NCI-H460 (cell line): Measurements from ENCODE around the gene SSX7. TPM values are rescaled to one million over a fixed set of nuclear protein-coding genes. Genes with fewer than 3 reads are reported as not detected.
"Not testable (repeated sequence)": the region's sequence is repeated elsewhere in the genome, so short reads cannot be mapped to it uniquely, and the experiment has no call there.

Experiments
- DNase-seq: peaks from one replicate; pipeline ENCODE4 v3.0.0-alpha.2; 2016; ENCODE audit warnings: low read depth; ENCODE audit errors: extremely low read depth
- polyA plus RNA-seq: library from polyadenylated mRNA; depleted of rRNA; stranded (reverse); fragments of >200 nt; gene quantifications from 2 replicates; pipeline ENCODE4 v1.2.3, GENCODE V29; 2014; cell fraction: nucleus; rRNA removed
- small RNA-seq, 2 experiments: library from RNA; depleted of rRNA; stranded (forward); fragments of <200 nt; gene quantifications; one replicate each; pipeline ENCODE3, GENCODE V24; 2014
- total RNA-seq: library from RNA; depleted of rRNA; stranded (reverse); fragments of >200 nt; shearing (Covaris generic); gene quantifications from 2 replicates; pipeline ENCODE4 v1.2.3, GENCODE V29; 2014; rRNA removed

Gene SSX7, protein sequence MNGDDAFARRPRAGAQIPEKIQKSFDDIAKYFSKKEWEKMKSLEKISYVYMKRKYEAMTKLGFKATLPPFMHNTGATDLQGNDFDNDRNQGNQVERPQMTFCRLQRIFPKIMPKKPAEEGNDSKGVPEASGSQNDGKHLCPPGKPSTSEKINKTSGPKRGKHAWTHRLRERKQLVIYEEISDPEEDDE
- not detected in 2 replicates for total RNA-seq
- polyA plus RNA-seq = not detected in 2 replicates

DNA sequence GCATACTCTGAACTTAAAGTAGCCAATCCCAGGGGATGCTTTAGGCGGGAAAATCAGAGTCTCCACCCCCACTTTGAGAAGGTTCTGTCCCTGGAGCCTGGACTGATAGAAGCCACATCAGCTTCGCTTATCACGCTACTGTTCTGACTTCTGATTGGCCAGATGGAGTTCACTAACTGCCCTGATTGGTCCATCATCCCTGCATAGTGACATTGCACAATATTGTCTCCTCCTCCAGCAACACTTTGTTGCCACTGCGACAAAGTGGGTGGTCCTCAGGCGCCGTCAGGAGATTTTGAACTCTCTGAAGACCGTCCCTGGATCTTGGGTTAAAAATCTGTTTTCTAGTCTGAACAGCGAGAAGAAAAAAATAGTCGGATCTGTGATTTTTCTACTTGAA, at the start of gene SSX7:
SSX7 (minus strand) TSS at position 101 of the 400 bp plus-strand sequence. CDS start 1,428 bp downstream, outside the sequence.
- DNase-seq = not testable (repeated sequence)

DNA sequence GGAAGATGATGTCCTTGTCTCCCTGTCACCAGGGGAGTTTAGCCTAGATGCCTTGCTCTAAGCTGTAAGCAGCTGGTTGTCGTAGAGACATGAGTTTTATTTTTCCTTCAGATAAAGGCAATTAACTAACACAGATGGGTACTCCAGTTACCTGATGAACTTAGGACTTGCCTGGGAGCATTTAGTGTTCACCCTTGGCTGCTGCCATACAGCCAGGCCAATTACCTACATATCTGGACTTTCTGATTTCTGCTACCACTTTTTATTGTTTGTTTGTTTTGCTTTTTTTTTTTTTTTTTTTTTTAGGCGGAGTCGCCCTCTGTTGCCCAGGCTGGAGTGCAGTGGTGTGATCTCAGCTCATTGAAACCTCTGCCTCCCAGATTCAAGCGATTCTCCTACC, 37.3 kb upstream of the SSX7 start:
- DNase-seq = not testable (repeated sequence)

DNA sequence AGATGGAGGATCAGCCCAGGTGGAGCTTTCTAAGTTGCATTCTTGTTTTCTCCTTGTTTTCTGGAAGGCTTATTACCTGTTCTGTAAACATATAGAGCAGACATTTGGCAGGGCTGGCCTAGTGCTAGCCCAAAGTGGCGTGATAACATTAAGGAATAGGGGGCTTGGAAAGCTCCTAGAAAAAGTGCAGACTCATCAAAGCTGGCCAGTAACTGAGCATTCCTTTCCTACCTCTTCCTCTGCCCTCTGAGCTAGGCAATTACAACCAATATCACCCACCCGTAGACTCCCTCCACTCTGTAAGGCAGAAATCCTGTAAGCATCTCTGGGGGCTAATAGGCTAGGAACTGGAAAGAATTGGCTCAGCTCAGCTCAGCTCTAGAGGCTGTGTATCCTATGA, 7.5 kb upstream of the SSX7 start:
- DNase-seq = not testable (repeated sequence)

DNA sequence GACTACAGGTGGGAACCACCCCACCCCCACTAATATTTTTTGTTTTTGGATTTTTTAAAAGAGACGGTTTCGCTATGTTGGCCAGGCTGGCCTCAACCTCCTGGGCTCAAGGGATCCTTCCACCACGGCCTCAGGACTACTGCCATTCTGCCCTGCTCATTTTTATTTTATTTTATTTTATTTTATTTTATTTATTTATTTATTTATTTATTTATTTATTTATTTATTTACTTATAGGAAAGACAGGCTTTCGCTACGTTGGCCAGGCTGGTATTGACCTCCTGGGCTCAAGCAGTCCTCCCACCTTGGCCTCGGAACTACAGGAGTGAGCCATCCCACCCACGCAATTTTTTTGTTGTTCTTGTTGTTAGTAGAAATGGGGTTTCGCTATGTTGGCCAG, 775 bp upstream of the SSX7 start:
- DNase-seq = not testable (repeated sequence)

DNA sequence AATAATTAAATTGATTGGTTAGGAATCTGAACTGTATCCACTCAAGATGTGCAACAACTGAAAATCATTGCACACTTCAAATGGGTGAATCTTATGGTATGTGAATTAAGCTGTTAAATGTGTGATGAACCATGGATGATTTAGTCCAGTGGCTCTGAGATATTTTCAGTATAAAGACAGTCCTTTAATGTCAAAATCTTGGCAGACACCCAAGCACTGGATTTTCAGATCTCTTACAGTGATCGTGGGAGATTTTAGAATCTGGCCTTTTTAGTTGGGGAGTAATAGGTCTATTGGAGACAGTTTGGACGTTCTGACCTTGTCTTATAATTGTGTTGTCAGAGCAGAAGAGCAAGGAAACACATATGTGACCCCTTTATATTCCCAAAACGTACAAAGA, 4.0 kb downstream of the SSX7 start:
- DNase-seq = not testable (repeated sequence)

DNA sequence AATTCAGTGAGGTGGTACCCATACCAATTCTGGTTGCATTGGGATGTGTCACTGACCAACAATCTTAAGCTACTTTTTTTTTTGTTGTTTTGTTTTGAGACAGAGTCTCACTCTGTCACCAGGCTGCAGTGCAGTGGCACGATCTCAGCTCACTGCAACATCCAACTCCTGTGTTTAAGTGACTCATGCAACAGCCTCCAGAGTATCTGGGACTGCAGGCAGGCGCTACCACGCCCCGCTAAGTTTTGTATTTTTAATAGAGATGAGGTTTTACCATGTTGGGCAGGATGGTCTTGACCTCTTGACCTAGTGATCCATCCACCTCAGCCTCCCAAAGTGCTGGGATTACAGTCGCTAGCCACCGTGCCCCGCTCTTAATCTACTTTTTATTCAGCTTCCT, 5.7 kb downstream of the SSX7 start:
- DNase-seq = not testable (repeated sequence)

DNA sequence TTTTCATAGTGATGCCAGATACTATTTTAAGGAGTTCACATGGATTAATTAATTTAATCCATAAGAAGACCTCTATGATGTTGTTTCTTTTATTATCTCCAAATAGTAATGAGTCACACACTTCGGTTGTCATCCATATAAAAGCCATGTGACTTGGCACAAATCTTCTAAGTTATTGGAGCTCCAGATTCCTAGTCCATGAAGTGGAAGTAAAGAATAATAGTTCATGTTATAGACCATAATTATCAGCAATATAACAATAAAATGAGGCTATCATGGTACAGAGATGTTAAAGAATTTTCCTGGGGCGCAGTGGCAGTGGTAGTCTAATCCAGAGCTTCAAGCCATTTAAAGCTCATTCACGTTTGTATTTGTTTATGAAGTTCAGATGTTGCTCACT, 26.2 kb downstream of the SSX7 start:
- not testable (repeated sequence) for DNase-seq

DNA sequence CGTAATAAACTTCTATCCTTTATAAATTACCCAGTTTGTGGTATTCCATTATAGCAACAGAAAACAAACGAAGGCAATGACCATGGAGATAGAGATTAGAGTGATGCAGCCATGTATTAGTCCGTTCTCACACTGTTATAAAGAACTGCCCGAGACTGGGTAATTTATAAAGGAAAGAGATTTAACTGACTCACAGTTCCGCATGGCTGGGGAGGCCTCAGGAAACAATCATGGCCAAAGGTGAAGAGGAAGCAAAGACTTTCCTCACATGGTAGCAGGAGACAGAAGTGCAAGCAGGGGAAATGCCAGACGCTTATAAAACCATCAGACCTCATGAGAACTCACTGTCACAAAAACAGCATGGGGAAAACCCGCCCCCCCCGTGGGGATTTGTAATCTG, 34.0 kb downstream of the SSX7 start:
- DNase-seq = not testable (repeated sequence)

DNA sequence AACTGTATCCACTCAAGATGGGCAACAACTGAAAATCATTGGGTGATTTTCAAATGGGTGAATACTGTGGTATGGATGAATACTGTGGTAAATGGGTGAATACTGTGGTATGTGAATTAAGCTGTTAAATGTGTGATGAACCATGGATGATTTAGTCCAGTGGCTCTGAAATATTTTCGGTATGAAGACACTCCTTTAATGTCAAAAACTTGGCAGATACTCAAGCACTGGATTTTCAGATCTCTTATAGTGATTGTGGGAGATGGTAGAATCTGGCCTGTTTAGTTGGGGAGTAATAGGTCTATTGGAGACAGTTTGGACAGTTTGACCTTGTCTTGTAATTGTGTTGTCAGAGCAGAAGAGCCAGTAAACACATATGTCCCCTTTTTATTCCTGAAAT, 45.7 kb downstream of the SSX7 start:
- no peak for DNase-seq

DNA sequence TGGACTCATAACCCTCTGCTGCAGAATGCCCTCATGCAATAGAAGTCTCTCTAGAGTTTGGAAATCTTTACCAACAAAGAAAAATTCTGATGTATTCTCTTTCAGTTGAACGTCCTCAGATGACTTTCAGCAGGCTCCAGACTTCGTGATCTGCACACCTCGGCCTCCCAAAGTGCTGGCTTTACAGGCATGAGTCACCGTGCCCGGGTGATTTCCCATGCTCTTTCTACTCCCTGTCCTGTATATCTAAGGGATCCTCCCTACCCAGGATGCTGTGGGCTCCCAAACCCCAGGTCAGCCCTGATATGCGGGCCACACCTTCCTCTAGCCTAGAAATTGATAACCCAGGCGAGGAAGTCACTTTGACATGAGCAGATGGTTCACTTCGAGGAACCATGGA, 51.5 kb downstream of the SSX7 start:
- DNase-seq = not testable (repeated sequence)

DNA sequence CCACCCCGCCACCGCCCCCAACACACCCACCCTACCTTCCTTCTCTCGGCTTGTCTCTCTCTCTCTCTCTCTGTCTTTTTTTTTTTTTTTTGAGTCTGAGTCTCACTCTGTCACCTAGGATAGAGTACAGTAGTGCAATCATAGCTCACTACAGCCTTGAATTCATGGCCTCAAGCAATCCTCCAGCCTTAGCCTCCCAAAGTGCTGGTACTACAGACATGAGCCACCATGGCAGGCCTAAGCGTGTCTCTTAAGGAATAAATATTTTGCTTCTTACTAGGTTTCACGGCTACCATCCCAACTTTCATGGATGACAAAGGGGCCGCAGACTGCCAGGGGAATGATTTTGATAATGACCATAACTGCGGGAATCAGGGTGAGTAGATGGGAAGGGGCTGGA, 55.8 kb downstream of the SSX7 start:
- no peak for DNase-seq

DNA sequence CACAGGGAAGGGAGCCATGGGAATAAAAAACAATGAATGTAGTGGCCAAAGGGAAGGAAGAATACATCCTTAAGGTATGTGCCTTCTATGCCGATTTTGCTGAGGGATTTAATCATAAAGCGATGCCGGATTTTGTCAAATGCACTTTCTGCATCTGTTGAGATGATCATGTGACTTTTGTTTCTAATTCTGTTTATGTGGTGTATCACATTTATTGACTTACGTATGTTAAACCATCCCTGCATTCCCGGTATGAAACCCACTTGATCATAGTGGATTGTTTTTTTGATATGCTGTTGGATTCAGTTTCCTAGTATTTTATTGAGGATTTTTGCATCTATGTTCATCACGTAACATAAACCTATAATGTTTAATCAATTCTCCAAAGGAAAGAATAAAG, 60.0 kb downstream of the SSX7 start:
- no peak for DNase-seq

Small RNAs within 50 kb of the gene (small RNA-seq; reads per million reads assigned to genes)
- gene AL450023.3 = 0 reads per million in 2 experiments
- gene RNA5SP504 = 0 reads per million in 2 experiments

Other genes starting within 250 kb of the SSX7 start
- gene XAGE1A, start 159.1 kb downstream of the SSX7 start, total RNA-seq = 0.25 TPM in 1 of 2 replicates, not detected in the other
- gene XAGE1B, start 137.8 kb downstream of the SSX7 start, total RNA-seq = 0.25 TPM in 1 of 2 replicates, not detected in the other
- not detected in 2 replicates for gene SSX2, start 52.3 kb upstream of the SSX7 start, total RNA-seq
- gene SSX2B, start 96.4 kb upstream of the SSX7 start, total RNA-seq = not detected in 2 replicates
- gene SPANXN5, start 142.5 kb upstream of the SSX7 start, total RNA-seq = 0.12 and 0.55 TPM in 2 replicates
- gene XAGE5, start 156.4 kb upstream of the SSX7 start, total RNA-seq = not detected in 2 replicates
- gene XAGE3, start 213.2 kb upstream of the SSX7 start, total RNA-seq = not detected in 2 replicates
- gene FAM156B, start 242.4 kb upstream of the SSX7 start, total RNA-seq = 40.3 and 43.0 TPM in 2 replicates